GM10847 (cell line): ENCODE results near the gene SLC66A3.

ENCODE experiments used
- POLR2A ChIP-seq: IDR thresholded peaks from 2 replicates; pipeline ENCODE4 v1.6.1; 2011; ENCODE audit not compliant: insufficient read length; ENCODE audit errors: extremely low read depth

The SLC66A3 gene

DNA sequence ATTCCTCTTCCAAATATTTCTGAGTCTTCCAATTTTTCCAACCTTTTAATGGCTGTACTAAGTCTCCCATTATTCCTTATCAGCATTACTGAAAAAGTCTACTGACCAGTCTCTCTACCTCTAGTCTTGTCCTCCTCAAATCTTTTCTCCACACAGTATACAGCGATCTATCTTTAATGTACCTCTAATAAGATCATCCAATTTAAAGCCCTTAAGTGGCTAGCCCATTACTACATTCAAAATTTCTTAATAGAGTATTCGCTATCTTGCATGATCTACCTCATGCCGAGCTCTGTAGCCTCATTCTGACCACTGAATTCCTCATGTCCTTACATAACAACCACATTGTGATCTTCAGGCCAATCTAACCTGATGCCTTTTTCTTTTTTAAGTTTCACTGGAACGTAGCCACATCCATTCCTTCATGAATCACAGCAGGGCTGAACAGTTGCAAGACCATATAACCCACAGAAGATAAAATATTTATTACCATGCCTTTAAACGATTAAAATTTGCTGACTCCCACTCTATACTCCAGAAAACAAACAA, 57.9 kb downstream of the SLC66A3 start:
- no peak for TF ChIP-seq POLR2A

DNA sequence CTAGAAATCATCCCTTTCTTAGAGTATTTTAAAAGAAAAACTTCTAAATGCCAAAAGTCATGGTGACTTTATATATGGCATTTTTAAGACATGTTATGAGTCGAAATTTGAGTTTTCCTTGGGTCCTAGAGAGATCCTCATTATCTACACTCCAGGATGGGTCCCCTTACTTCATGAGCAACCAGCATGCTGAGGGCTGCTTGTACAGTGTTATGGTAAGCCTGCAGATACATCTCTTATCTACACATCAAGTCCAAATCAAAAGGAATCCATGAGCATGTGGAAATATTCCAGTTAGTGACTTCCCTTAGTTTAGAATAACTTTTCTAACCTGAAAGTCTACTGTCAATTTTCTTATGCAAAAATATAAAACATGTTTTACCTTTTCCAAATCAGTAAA, 58.7 kb downstream of the SLC66A3 start:
- no peak for TF ChIP-seq POLR2A

DNA sequence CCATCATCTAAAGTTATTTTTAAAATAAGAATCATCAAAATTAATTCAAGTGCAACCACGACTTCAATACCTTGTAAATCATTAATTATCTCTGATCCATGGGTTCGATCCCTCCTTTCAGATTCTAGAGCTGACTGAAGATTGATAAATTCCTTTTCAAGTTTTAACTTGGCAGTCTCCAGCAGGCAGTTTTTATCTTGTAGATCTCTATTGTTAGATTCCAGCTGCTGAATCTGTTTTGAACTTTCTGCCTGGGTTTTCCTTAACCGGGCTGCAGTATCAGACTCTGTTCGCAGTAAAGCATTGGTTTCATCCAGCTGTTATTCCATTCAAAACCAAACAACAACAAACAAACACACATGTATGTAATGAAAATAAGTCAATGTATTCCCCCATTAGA, 59.5 kb downstream of the SLC66A3 start:
- TF ChIP-seq POLR2A: no peak

DNA sequence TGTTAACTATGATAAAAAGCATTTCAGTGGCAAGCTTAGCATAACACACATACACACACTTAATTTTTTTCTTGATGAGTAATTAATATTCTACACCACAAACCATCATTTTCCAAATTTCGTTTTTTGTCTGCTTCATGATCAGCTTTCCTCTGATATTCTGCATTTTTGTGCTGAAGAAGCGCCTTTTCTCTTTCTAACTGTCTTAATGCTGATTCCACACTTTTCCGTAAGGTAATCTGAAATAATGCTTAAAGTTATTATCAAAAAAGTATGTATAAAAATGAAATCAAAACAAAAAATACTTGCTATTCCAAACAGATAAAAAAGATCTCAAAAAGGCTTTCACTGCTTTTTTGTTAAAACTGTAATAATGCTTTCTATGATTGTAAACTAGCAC, 60.1 kb downstream of the SLC66A3 start:
- TF ChIP-seq POLR2A: no peak

DNA sequence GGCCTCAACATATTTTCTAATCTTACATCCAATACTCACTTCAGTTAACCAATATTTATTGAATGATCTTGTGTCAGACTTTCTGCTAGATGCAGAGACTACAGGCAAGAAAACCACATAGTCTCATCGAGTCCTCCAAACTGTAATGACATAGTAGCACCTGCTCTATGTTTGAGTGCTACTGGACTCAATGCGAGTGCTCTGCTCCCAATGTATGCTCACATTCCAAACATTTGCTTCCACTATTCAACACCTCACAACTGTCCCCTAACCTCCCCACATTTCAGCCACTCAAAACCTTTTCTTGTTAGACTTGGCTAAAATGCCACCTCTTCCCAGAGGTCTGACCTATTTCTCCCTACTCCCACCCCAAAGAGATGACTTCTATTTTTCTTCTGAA, 65.2 kb downstream of the SLC66A3 start:
- TF ChIP-seq POLR2A: no peak

DNA sequence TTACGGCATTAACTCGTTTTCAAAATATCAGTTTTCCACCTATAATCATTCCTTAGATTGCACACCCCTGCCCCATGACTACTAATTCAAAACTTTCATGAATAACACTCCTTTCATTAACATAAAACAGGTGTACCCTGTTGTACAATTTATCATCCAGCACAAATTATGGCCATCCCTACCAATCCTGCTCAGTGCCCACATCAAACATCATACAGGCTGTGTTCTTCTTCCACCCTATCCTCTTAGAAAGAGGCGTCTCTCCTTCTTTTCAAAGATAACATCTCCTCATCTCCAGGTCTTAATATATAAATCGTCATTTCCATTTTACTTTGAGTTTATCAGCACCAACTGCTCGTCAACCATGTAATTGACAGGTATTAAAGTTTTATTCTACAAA, 67.6 kb downstream of the SLC66A3 start:
- no peak for TF ChIP-seq POLR2A

DNA sequence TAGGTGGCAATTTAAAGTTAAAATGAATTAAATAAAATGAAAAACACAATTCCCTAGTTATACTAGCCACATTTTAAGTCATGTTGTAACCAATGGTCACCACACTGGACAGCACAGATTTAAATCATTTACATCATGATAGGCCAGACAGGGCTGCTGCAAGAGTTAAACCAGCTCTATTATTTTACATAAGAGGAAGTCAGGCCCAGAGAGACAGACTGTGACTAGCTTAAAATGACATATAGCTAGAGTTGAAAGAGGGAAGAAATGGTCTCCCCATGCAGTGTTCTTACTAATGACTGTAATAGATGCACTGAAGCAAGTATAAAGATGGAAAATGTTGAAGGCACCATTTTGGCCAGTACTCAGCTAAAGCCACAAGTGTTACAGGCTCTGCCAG, 69.6 kb downstream of the SLC66A3 start:
- no peak for TF ChIP-seq POLR2A

DNA sequence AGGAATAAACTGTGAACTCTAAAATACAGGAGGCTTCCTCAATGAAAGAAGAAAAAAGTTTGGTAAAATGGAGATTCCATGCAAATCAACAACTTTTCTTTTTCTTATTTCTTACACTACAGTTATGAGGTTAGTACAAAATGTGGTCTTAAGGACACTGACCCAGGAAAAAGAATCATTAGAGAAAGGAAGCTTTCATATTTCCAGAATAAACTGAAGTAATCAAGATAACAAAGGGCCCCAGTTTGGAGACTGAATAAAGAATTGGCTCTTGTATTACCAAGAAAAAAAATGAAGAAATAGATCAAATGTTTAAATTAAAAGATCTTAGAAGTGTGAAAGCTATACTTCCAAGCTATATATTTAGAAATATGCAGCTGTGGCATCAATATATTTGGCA, 72.3 kb downstream of the SLC66A3 start:
- TF ChIP-seq POLR2A: no peak
